ENCODE measurements around the gene TFF3. TPM values are rescaled to one million over a fixed set of nuclear protein-coding genes. Genes with fewer than 3 reads are reported as not detected.

The TFF3 gene
- polyA plus RNA-seq, 1 experiment, result not detected

GRCh38 chr21:42279341-42279871 lies 35.8 kb downstream of the TFF3 start:
- POLR2A ChIA-PET, result no interaction called here
- CTCF ChIA-PET, result no interaction called here

GRCh38 chr21:42278451-42279149 lies 36.6 kb downstream of the TFF3 start:
- no peak for DNase-seq (ENCODE audit: low read depth, low spot score)
- Histone ChIP-seq H3K27ac (ENCODE audit: low read depth, low read length) (no peak overlapping the region), H3K9me3 (ENCODE audit: control insufficient read depth, insufficient read depth, low read length) (no peaks in the 10 kb centered on the region; the same call in 1 of the 2 replicates), H3K4me3 (ENCODE audit: low read depth, low read length) (no peak overlapping the region), H3K27me3 (ENCODE audit: control insufficient read depth, insufficient read depth, low read length) (no peaks in the 10 kb centered on the region)
- POLR2A ChIA-PET, result no interaction called here
- TF ChIP-seq CTCF (IDR thresholded peaks at IDR 0.05; ENCODE audit: low read depth, low read length), result no peak
- CTCF ChIA-PET, result no interaction called here

More at GRCh38 chr21:42279341-42279871, 35.8 kb downstream of the TFF3 start:
- H3K27me3 ChIP-seq (ENCODE audit: control insufficient read depth, insufficient read depth, low read length), result no peaks in the 10 kb centered on the region
- no peak for DNase-seq (ENCODE audit: low read depth, low spot score)
- no peak for TF ChIP-seq CTCF (IDR thresholded peaks at IDR 0.05; ENCODE audit: low read depth, low read length)
- H3K4me3 ChIP-seq (ENCODE audit: low read depth, low read length), result no peak overlapping the region
- no peak overlapping the region for H3K27ac ChIP-seq (ENCODE audit: low read depth, low read length)
- no peaks in the 10 kb centered on the region; the same call in 1 of the 2 replicates for H3K9me3 ChIP-seq (ENCODE audit: control insufficient read depth, insufficient read depth, low read length)

GRCh38 chr21:42277593-42277992 lies 37.6 kb downstream of the TFF3 start:
- POLR2A ChIA-PET, result no interaction called here
- H3K4me3 ChIP-seq (ENCODE audit: low read depth, low read length), result no peak overlapping the region
- no peaks in the 10 kb centered on the region; the same call in 1 of the 2 replicates for H3K9me3 ChIP-seq (ENCODE audit: control insufficient read depth, insufficient read depth, low read length)
- TF ChIP-seq CTCF (IDR thresholded peaks at IDR 0.05; ENCODE audit: low read depth, low read length), result no peak
- H3K27me3 ChIP-seq (ENCODE audit: control insufficient read depth, insufficient read depth, low read length), result no peaks in the 10 kb centered on the region
- no peak for DNase-seq (ENCODE audit: low read depth, low spot score)
- no peak overlapping the region for H3K27ac ChIP-seq (ENCODE audit: low read depth, low read length)
- CTCF ChIA-PET, result no interaction called here

- ChIA-PET POLR2A (no interaction called here), CTCF (no interaction called here)
- TF ChIP-seq CTCF (IDR thresholded peaks at IDR 0.05; ENCODE audit: low read depth, low read length), result no peak
Measured at GRCh38 chr21:42276526-42277154, 38.6 kb downstream of the TFF3 start.

GRCh38 chr21:42276076-42276475 lies 39.1 kb downstream of the TFF3 start:
- no peaks in the 10 kb centered on the region for H3K27me3 ChIP-seq (ENCODE audit: control insufficient read depth, insufficient read depth, low read length)
- ChIA-PET CTCF (no interaction called here), POLR2A (no interaction called here)
- no peak for DNase-seq (ENCODE audit: low read depth, low spot score)
- TF ChIP-seq CTCF (IDR thresholded peaks at IDR 0.05; ENCODE audit: low read depth, low read length), result no peak
- no peaks in the 10 kb centered on the region for H3K9me3 ChIP-seq (ENCODE audit: control insufficient read depth, insufficient read depth, low read length)
- no peak overlapping the region for H3K4me3 ChIP-seq (ENCODE audit: low read depth, low read length)
- H3K27ac ChIP-seq (ENCODE audit: low read depth, low read length), result no peak overlapping the region

More at GRCh38 chr21:42276526-42277154, 38.6 kb downstream of the TFF3 start:
- Histone ChIP-seq H3K9me3 (ENCODE audit: control insufficient read depth, insufficient read depth, low read length) (no peaks in the 10 kb centered on the region), H3K27ac (ENCODE audit: low read depth, low read length) (no peak overlapping the region), H3K4me3 (ENCODE audit: low read depth, low read length) (no peak overlapping the region), H3K27me3 (ENCODE audit: control insufficient read depth, insufficient read depth, low read length) (no peaks in the 10 kb centered on the region)
- DNase-seq (ENCODE audit: low read depth, low spot score), result no peak

Data from AG04450 (cell line).